Myocyte (in vitro differentiated cells): ENCODE measurements around the gene OSBPL1A. TPM values are rescaled to one million over a fixed set of nuclear protein-coding genes. Genes with fewer than 3 reads are reported as not detected.
"Not testable (repeated sequence)": the region's sequence is repeated elsewhere in the genome, so short reads cannot be mapped to it uniquely, and the experiment has no call there.

Experiments used
- DNase-seq: peaks from one replicate; pipeline ENCODE4 v3.0.0-alpha.2; 2012; ENCODE audit warnings: low read depth
- total RNA-seq: library from RNA; depleted of rRNA; stranded (reverse); fragments of >200 nt; gene quantifications from 2 replicates; pipeline ENCODE4 v1.2.3, GENCODE V29; 2014

OSBPL1A gene
- total RNA-seq, 1 donor from 2014 or later, result 19.5 TPM

DNA sequence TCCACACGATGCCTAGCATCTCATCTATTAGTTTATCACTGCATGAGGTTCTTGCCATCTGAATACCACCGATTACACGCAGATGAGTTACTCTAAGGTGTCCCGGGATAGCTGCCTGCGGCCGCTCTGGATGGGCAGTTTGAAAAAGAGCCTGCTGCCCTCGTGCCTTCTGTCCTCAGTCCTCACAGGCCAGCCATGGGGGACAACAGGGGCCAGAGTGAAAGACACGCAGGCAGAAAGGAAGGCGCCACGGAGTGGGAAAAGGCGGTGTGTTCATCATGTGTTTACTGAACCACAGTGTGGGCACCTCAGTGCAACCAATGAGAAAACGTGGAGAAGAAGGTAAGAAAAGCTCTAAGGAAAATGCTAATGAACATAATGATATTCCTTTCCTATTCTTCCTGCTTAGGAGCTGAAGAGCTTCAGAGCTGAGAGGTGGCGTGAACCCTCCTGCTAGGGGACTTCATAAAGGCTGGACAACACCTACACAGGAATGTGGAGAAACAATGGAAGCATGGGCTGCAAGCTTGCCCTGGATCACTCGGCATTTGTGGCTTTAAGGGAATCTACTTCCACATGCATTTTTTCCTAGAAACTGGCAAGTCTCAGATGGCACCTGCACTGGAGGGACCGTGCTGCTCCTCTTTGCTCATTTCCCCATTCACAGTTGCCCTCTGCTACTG, 207.8 kb downstream of the OSBPL1A start:
- no peak for DNase-seq

DNA sequence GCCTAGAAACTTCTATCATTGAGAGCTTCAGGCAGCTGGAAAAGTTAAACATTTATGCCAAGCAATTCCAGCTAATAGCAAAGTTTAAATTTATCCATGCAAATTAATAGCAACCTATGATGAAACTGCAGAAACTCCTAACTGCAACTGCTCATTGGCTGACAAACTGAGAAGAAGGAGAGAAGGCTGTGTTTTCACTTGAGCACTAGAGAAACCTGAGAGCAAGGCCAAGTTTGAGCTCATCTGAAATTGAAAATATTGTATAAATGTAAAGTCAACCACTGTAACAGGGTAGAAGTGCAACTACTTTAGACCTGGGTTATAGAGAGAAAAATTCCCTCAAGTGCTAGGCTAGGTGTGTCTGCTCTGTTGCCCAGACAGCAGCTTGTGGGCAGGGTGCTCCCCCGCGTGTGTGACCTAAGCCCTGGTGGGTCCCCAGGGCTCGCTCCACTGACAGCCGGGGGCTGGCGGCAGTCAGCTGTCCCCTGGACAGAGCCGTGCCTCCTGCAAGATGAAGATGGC, 208.6 kb downstream of the OSBPL1A start:
- DNase-seq, result no peak

DNA sequence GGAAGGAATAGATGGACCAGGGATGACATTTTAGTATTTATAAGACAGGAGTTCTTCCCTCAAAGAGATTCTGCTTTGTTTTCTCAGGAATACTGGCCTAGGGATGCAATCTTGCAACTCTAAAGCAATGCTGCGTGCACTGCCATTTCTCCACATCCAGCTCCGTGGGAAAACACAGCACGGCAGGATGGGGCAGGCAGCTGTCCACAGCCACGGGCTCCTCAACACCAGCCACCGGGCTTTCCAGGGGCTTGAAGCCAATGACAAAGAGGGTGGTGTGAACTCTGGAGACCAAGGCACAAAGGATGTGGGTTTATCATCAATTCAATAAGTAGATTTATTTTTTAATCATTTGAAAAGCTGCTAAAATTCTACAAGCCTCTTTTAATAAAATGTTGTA, 209.5 kb downstream of the OSBPL1A start:
- no peak for DNase-seq

DNA sequence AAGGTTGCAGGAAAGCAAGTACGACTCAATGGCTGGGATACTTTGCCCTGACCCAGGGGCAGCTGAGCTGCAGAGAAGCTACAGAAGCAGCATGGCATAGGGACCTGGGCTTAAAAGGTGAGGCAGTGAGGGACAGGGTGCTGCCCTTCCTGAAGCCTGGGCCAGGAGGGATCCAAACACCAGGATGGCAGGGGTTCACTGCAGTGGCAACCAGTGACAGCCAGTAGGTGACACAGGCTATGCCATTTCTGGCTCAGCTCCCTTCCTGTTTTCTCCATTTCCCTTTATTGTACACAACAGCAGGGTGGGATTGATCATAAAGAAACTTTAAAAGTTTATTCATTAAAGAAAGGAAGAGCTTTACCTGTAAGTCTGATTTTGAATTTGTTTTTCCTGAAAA, 209.9 kb downstream of the OSBPL1A start:
- no peak for DNase-seq

DNA sequence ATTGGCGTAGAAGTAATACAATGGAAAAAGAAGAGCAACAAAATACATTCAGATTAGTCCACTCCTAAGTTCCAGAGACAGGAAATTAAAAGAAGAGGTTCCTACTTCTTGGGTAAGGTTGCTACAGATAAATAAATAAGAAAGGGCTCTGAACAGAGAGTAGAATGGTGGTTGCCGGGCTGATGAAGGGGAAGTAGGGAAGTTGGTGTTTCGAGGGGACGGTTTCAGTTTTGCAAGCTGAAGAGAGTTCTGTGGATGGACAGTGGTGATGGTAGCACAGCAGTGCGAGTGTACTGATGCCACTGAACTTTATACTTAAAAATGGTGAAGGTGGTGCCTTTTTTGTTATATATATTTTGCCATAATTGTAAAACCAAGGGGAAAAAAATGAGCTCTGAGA, 210.6 kb downstream of the OSBPL1A start:
- DNase-seq, result no peak

DNA sequence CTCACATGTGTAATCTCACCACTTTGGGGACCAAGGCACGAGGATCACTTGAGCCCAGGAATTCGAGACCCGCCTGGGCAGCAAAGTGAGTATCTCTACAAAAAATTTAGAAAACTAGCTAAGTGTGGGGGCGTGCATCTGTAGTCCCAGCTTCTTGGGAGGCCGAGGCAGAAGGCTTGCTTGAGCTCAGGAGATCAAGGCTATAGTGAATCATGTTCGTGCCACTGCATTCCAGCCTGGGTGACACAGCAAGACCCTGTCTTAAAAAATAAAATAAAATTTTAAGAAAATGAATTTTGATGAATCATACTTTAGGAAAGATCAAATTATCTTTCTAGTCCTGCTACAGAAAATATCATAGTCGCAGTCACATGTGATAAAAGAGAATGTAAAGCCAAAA, 211.8 kb downstream of the OSBPL1A start:
- DNase-seq, result no peak

DNA sequence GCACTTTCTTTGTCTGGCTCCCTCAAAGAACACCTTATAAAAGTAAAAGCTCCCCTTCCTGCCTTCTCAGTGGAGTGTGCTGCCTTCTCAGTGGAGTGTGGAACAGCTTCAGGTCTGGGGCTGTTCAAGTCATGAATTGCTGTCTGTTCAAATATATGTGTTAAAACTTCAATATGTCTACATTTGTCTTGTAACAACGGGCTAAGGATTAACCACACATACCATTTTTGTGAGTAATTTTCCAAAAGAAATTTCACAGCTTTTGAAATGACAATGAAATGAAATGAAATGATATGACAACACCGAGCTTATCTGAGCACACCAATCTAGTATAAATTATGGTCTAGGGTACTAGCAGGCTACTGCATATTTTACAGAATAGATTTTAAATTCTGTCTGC, 215.8 kb downstream of the OSBPL1A start:
- no peak for DNase-seq

DNA sequence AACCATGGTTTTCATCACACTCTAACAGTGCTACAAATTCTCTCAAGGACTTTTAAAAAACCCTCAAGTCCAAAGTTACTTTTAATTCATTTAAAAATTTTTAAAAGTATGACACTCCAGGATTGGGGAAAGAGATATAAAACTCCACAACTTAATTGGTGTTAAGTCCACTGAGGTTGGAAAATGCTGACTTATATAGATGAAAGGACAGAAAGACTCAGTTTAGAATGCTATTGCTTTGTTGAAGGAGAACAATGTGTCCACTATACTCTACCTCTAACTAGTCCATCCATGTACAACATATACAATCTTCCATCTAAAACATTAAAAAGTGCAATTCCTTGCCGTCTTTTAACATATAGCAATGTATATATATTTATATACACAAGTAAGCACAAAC, 217.6 kb downstream of the OSBPL1A start:
- no peak for DNase-seq

DNA sequence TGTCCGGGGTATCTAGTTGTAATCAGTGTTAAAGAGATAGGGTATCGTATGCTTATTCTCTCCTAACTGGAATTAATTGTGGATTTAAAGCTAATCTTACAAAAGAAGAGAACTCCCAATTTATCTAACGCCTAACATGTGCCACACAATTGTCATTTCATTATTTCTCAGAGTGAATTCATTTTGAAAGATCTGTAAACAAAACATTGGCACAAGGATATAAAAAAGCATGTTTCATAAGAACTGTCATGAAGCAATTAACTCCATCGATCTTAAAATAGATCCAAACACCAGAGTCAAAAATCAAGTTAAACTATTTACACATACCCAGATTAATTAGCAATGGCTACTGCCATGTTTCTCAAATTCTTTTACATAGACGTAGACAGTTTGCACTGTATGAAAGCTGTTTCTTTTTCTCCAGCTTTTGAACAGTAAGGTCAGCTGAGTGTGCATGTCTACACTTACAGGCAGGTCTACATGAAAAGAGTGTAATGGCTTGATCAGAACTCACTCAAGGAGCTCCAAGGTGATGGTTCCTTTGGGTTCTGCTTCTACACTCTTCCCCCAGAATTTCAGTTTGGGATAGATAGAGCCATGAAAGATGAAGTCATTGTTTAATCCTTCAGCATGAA, 220.0 kb downstream of the OSBPL1A start:
- DNase-seq, result no peak

DNA sequence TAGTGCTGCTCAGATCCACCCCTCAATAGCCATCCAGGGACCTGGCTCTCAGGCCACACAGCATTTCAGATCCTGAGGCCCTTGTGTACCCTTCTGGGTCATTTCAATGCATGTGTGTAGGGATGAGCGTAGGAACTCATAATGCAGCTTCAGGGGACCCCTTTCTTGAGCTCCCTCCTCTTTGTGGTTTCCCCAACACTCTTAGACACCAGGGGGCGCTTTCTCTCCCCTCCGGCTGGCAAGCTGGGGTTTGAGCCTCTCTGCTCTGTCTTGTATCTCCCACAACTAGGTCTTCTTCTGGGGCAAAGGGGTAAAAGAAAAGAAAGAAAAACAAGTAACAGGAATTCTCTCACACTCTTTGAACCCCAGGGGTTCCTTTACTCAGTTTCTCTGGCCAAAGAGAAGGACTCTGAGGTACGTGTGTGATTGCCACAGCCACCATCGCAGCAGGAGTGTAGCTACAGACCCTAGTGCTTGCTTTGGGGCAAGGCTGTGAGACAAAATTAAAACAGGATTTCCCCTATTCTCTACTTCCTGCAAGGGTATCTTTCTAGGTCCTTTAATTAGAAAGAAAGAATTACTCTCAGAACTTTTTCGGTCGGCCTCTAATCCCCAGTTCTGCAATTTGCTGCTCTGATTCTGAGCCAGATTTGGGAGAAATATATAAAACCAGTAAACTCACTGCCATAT, 220.8 kb downstream of the OSBPL1A start:
- peak; percentile 55 for DNase-seq

DNA sequence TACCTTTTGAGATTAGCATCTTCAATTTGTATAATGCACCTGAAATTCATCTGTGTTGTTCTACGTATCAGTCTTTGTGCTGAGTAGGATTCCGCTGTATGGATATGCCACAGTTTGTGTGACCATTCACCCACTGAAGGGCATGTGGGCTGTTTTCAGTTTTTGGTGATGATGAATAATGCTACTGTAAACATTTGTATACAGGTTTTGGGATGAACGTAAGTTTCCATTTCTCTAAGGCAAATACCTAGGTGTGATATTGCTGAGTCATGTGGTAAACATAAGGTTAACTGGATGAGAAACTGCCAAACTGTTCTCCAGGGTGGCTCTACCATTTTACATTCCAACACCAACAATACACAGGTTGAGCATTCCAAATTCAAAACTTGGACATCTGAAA, 223.6 kb downstream of the OSBPL1A start:
- DNase-seq, result no peak

DNA sequence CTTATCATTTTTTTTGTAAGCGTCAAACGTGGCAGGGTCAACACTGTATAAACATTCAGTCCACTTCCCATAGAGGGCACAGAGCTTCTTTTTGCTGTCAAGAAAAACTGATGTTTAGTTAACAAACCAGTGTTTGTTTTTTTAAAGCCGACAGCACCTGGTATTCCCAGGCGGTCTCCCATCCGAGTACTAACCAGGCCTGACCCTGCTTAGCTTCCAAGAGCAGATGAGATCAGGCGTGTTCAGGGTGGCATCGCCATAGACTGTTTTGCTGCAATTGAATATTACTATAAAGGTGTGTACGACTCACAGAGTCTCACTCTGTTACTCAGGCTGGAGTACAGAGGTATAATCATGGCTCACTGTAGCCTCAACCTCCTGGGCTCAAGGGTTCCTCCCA, 227.3 kb downstream of the OSBPL1A start:
- no peak for DNase-seq

DNA sequence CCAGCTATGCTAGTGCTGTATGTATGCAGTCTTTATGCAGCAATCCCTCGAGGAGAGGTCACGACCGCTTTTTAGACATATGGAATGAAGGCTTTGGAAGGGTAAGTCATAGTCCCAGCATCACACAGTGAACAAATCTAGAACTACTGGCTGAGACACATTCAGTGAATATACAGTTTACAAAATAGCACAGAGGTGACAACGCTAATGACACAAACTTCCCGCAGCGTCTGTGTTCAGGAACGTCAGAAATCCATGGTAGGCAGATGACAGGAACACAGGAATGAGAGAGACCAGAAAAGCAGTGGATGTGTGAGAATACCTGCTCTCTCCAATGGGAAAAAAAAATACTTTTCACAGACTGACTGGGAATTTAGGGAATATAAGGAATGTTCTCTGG, 229.1 kb downstream of the OSBPL1A start:
- no peak for DNase-seq

DNA sequence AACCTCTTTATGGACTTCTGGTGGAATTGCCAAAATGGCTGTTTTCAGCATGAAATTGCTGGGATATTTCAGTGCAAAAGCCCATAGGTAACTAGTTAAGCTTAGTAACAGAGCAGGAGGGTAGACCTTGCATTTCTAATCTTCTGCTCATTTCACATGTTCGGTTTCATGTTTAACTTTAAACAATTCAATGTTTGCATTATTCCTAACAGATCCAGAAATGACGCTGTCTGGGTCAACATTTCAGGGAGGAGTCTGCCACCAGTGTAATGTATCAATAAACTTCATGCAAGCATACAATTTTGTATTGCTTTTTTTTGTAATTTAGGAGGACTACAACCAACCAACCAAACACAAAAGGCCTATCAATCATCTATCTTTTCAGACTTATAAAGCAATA, 236.3 kb downstream of the OSBPL1A start:
- no peak for DNase-seq

DNA sequence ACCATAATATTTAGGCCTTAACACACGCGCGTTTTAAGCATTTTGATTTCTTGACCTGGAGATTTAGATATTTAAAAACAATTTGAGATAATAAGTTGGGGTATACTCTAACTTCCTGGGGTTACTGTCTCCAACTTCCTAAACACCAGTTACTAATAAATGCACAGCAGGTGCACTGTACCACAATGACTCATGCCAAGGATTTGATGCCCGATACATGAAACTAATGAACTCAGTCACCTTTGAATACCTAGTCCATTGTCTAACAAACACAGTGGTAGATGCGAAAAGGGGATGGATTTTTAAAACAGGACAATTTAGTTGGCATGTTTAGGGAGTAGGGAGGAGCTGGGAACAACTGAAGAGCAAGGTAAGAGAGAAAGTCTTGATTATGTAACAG, 237.5 kb downstream of the OSBPL1A start:
- peak; percentile 78 for DNase-seq

DNA sequence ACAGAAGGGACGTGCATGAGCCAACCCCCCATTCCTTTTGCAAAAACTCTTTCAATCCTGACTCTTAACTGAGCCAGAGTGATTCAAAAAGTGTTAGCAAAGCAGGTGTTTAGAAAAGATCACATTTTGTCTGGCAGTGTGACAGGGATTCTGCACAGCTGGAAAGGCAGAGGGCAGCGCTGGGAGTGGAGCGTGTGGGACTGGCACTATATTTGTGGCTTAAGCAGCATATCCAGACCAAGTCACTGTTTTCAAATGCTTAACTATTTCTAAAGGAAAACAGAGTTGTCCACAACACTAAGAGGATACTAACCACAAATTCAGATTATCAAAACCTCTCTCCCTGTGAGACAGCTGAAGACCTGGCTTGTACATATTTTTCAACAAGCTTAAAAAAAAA, 239.8 kb downstream of the OSBPL1A start:
- DNase-seq, result peak; percentile 62

DNA sequence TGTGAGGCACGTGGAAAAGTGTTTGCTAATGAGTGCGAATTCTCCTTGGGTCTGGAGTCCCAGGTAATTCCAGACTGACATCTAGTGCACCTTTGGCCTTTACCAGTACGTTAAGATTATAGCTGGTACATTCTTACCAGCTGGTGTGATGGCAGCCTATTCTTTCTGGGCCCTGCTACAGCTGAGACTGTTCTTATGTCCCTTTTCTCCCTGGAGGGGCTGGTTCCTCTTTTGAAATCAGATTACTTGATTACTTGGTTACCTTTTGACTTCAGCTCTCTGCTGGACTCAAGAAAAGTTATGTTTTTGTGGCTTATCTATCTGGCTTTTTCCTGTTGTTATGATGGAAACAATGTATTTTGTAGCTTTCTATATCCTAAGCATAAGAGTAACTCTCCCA, 244.2 kb downstream of the OSBPL1A start:
- DNase-seq, result no peak

DNA sequence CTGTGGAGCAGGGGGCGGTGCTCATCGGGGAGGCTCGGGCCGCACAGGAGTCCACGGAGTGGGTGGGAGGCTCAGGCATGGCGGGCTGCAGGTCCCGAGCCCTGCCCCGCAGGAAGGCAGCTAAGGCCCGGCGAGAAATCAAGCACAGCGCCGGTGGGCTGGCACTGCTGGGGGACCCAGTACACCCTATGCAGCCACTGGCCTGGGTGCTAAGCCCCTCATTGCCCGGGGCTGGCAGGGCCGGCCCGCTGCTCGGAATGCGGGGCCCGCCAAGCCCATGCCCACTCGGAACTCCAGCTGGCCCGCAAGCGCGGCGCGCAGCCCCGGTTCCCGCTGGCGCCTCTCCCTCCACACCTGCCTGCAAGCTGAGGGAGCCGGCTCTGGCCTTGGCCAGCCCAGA, 248.0 kb downstream of the OSBPL1A start:
- not testable (repeated sequence) for DNase-seq

DNA sequence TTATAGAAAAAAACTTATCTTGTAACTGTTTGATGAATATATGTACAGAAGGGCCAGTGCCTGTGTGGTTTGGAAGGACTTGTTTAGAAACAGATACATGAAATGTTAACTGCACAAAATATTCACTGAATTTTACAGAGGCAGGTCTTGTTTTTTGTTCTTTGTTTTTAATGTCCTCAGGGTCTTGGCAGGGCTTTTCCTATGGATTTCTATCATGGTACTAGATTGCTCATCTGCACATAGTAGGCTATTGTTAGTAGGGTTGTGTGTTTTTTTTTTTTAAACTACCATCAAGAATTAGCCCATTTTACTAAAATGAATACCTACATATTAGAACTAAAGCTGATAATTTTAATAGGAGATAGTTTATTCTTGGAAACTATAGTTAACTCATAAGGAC, 255.2 kb downstream of the OSBPL1A start:
- no peak for DNase-seq

DNA sequence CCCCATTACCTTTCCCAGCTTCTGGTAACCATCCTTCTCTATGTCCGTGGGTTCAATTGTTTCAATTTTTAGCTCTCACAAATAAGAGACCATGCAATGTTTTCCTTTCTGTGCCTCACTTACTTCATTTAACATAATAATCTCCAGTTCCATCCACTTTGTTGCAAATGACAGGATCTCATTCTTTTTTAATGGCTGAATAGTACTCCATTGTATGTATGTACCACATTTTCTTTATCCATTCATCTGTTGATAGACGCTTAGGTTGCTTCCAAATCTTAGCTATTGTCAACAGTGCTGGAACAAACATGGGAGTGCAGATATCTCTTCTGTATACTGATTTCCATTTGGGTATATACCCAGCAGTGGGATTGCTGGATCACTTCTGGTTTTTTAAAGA, 256.9 kb downstream of the OSBPL1A start:
- DNase-seq, result no peak

DNA sequence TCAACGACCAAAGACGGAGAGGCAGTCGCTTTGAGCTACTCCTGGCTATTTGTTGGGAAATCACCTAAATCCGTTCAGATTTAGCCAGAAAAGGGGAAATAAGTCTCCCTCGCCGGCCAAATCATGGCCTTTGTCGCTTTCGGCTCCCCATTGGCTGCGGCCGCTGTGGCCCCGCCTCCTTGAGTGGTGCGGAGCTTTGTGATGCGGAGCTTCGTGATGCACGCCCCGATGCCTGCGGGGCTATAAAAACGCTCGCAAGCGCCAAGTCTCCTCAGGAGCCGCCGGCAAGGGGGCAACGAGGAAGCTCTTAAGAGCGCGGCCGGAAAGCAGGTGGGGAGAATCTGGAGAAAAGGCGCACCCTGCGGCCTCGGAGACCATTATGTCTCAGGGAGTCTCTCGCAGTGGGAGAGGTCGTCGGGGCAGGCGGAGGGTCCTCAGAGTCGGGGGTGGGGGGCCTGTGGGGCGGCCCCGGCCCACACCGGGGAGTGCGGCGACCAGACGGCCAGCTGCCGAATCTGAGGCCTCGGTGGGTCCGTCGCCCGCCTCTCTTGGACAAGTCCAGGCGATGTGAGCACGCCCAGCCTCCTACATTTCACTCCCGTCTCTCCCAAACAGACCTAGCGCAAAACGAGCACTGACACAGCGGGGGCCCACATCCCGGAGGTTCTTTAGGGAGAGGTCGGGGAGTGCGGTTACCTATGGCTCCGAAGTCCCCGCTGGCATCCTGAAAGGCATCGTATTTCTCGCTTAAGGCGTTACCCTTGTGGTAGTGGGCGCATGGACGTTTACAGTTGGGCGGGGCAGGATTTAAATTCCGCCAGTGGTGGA, 258.6 kb downstream of the OSBPL1A start, which contains the start of gene CABYR:
TSS of gene CABYR (plus strand) at position 274 of the 828 bp plus-strand sequence. CDS start 4,053 bp downstream, outside the sequence.
- DNase-seq, result peak; percentile 59
